Endothelial cell of umbilical vein (primary cell): ENCODE data around the gene TRAF3. TPM values are rescaled to one million over a fixed set of nuclear protein-coding genes. Genes with fewer than 3 reads are reported as not detected.

Source experiments
- BruUV-seq: library from RNA; stranded (reverse); fragments of 400-500 nt; replicated peaks from 2 replicates; lab custom pipeline; 2021; lab: Mats Ljungman, UMichigan
- CTCF ChIA-PET: fragments of 300-600, 350-600 bp; sonication (Branson Sonifier 250); formaldehyde crosslinking; loops from one replicate; lab custom pipeline; 2021; ENCODE audit warnings: antibody characterized with exemption, inconsistent platforms; lab: Charles Lee
- POLR2A ChIA-PET: fragments of 300-600, 350-600 bp; sonication (Branson Sonifier 250); formaldehyde crosslinking; loops from one replicate; lab custom pipeline; 2021; ENCODE audit warnings: antibody characterized with exemption, inconsistent platforms; lab: Charles Lee
- DNase-seq: peaks from one replicate; pipeline ENCODE4 v3.0.0-alpha.2; 2011; ENCODE audit warnings: low read depth, low spot score
- FAIRE-seq: peaks from 2 replicates; lab custom pipeline; 2011; peaks lifted over from hg19 to GRCh38; lab: Jason Lieb, UNC
- H2AFZ ChIP-seq: 2 replicates; pipeline ENCODE4 v1.6.0; 2012; ENCODE audit warnings: low read depth, low read length, control low read depth, inconsistent platforms
- H3K27ac ChIP-seq: 2 replicates; pipeline ENCODE4 v1.5.1; 2011; ENCODE audit warnings: low read depth, mild to moderate bottlenecking, control low read depth, low read length, moderate library complexity; ENCODE audit not compliant: insufficient read depth
- H3K27me3 ChIP-seq, 2 experiments: 2 replicates each; pipeline versions ENCODE4 v1.6.0 to v1.6.1; 2011; ENCODE audit warnings: low read length in 2 of 2, mixed read lengths in 1 of 2; ENCODE audit not compliant: control insufficient read depth in 2 of 2, insufficient read depth in 2 of 2
- H3K36me3 ChIP-seq, 2 experiments: 2 replicates in 1 of 2; 3 replicates in 1 of 2; pipeline ENCODE4 v1.5.1; 2011; ENCODE audit warnings: low read length in 2 of 2, mild to moderate bottlenecking in 1 of 2, moderate library complexity in 1 of 2; ENCODE audit not compliant: control insufficient read depth in 2 of 2, insufficient read depth in 2 of 2; ENCODE audit errors: extremely low read depth in 1 of 2
- H3K4me1 ChIP-seq: 3 replicates; pipeline ENCODE4 v1.5.1; 2011; ENCODE audit warnings: mild to moderate bottlenecking, low read length; ENCODE audit not compliant: control insufficient read depth, insufficient read depth; ENCODE audit errors: extremely low read depth
- H3K4me2 ChIP-seq: 2 replicates; pipeline ENCODE4 v1.6.1; 2011; ENCODE audit warnings: low read length, control low read depth, mixed read lengths; ENCODE audit not compliant: insufficient read depth
- H3K4me3 ChIP-seq, 3 experiments: fragments of 200-600 bp in 1 of 3; sonication (generic), shearing (Covaris generic) in 1 of 3; replicated peaks in 1 of 3; 2 replicates each; pipeline ENCODE4 v1.5.1; 2011 to 2016; ENCODE audit warnings: control low read depth in 3 of 3, low read length in 3 of 3, mild to moderate bottlenecking in 2 of 3, inconsistent platforms in 1 of 3, low read depth in 1 of 3, moderate library complexity in 1 of 3; ENCODE audit not compliant: insufficient read depth in 1 of 3
- H3K79me2 ChIP-seq: 2 replicates; pipeline ENCODE4 v1.6.0; 2012; ENCODE audit warnings: low read length, inconsistent platforms; ENCODE audit not compliant: control insufficient read depth, insufficient read depth
- H3K9ac ChIP-seq: replicated peaks from 2 replicates; pipeline ENCODE3; 2011; ENCODE audit warnings: low read length, control low read depth; ENCODE audit not compliant: insufficient read depth; ENCODE audit errors: extremely low read depth
- H3K9me1 ChIP-seq: replicated peaks from 3 replicates; pipeline ENCODE4 v1.6.0; 2011; ENCODE audit warnings: mild to moderate bottlenecking, low read length; ENCODE audit not compliant: control insufficient read depth, insufficient read depth; ENCODE audit errors: extremely low read depth
- H3K9me3 ChIP-seq: replicated peaks from 2 replicates; pipeline ENCODE4 v1.5.1; 2012; ENCODE audit warnings: low read length, inconsistent platforms; ENCODE audit not compliant: control insufficient read depth, insufficient read depth
- H4K20me1 ChIP-seq: replicated peaks from 2 replicates; pipeline ENCODE3; 2011; ENCODE audit warnings: mild to moderate bottlenecking, low read length; ENCODE audit not compliant: control insufficient read depth, insufficient read depth; ENCODE audit errors: extremely low read depth
- EZH2 ChIP-seq: IDR thresholded peaks from 2 replicates; pipeline ENCODE4 v1.6.1; 2012; ENCODE audit warnings: borderline replicate concordance, low read depth, mild to moderate bottlenecking, moderate library complexity, low read length, inconsistent platforms; ENCODE audit not compliant: severe bottlenecking
- FOS ChIP-seq: IDR thresholded peaks from 2 replicates; pipeline ENCODE4 v1.6.1; 2011; ENCODE audit warnings: mild to moderate bottlenecking, low read length, moderate library complexity, borderline replicate concordance; ENCODE audit not compliant: insufficient read depth
- GATA2 ChIP-seq: IDR thresholded peaks from 2 replicates; pipeline ENCODE4 v1.7.0; 2011; ENCODE audit warnings: low read depth, mild to moderate bottlenecking, moderate library complexity, mixed read lengths, low read length; ENCODE audit not compliant: insufficient read length, insufficient read depth
- JUN ChIP-seq: IDR thresholded peaks from 2 replicates; pipeline ENCODE4 v1.6.1; 2011; ENCODE audit warnings: borderline replicate concordance, low read depth; ENCODE audit not compliant: insufficient read length, insufficient read depth
- MYC ChIP-seq: IDR thresholded peaks from one replicate; pipeline ENCODE4 v1.6.1; 2011; ENCODE audit warnings: mild to moderate bottlenecking, low read depth, low read length
- POLR2A ChIP-seq: IDR thresholded peaks from 2 replicates; pipeline ENCODE4 v1.6.1; 2012; ENCODE audit warnings: low read depth, mild to moderate bottlenecking, control low read depth, low read length
- POLR2AphosphoS5 ChIP-seq: IDR thresholded peaks from 2 replicates; pipeline ENCODE4 v1.6.1; 2012; ENCODE audit warnings: low read depth, mild to moderate bottlenecking, control low read depth, low read length, moderate library complexity; ENCODE audit not compliant: insufficient read depth
- dilution Hi-C: fragments of 300-500 bp; cut with MboI; formaldehyde crosslinking; loops from one replicate; pipeline ENCODE4 v1.15.0; 2019; ENCODE audit warnings: low sequenced_read_pairs; ENCODE audit not compliant: extremely low pct_ligation_motif_present
- intact Hi-C: fragments of 100-400 bp; cut with micrococcal nuclease; formaldehyde crosslinking; loops from one replicate; pipeline ENCODE4 v1.10.0; 2022
- polyA plus RNA-seq, 4 experiments: library from polyadenylated mRNA; depleted of rRNA in 3 of 4; stranded (reverse) in 3 of 4; unstranded in 1 of 4; fragments of >200 nt; gene quantifications; 2 replicates each; pipeline versions ENCODE4 v1.2.1 to v1.2.3, GENCODE V29; 2011 to 2012; ENCODE audit warnings: missing spikeins in 1 of 4
- total RNA-seq: library from RNA; stranded (reverse); gene quantifications from 2 replicates; pipeline ENCODE4 v1.2.3, GENCODE V29; 2021
- TF ChIP-seq, protein P1 (sequence below), 2 donors: IDR thresholded peaks; 1 replicate in 1 of 2; 2 replicates in 1 of 2; pipeline ENCODE4 v1.5.1; 2011; ENCODE audit warnings: low read length in 2 of 2, mild to moderate bottlenecking in 2 of 2, moderate library complexity in 2 of 2, control low read depth in 1 of 2, inconsistent platforms in 1 of 2, low read depth in 1 of 2; ENCODE audit not compliant: insufficient read depth in 1 of 2; ENCODE audit errors: extremely low read depth in 1 of 2
- TF ChIP-seq, protein P2 (sequence below): IDR thresholded peaks from 2 replicates; pipeline ENCODE4 v1.6.1; 2011; ENCODE audit not compliant: insufficient read depth, insufficient read length

Gene TRAF3
- total and polyA plus RNA-seq, 2 donors (not counting 3 experiments of a cell fraction or from before 2014, with no cell fraction given) = 14.4 to 27.6 TPM

DNA sequence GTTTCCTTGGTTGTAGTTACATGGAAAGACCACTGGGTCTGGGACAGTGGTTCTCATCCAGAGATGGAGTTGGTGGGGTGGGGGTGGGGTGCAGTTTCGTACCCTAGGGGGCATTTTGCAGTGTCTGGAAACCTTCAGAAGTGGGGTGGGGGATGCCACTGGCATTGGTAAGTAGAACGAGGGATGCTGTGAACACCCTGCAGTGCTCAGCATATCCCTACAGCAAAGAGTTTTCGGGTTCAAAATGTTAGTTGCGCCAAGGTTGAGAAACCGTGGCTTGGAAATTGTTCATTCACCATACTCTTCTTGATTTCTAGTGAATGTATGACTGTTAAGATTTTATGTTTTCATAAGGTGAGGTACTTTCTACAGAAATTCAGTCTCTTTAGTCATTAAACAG, 28.7 kb downstream of the TRAF3 start:
- Histone ChIP-seq H3K79me2 (peaks cover 27% of the 10 kb centered on the region), H3K4me3 (no peak overlapping the region), H3K36me3 (no peaks in the 10 kb centered on the region), H3K27ac (no peak overlapping the region), H3K4me2 (no peak overlapping the region), H4K20me1 (no peaks in the 10 kb centered on the region), H3K9me1 (no peaks in the 10 kb centered on the region), H3K4me1 (no peaks in the 10 kb centered on the region), H3K9me3 (no peaks in the 10 kb centered on the region), H3K27me3 (no peaks in the 10 kb centered on the region), H3K9ac (no peak overlapping the region), H2AFZ (no peak overlapping the region)
- DNase-seq = no peak
- TF ChIP-seq POLR2A = no peak
- TF ChIP-seq FOS = no peak
- TF ChIP-seq, protein P1, sequence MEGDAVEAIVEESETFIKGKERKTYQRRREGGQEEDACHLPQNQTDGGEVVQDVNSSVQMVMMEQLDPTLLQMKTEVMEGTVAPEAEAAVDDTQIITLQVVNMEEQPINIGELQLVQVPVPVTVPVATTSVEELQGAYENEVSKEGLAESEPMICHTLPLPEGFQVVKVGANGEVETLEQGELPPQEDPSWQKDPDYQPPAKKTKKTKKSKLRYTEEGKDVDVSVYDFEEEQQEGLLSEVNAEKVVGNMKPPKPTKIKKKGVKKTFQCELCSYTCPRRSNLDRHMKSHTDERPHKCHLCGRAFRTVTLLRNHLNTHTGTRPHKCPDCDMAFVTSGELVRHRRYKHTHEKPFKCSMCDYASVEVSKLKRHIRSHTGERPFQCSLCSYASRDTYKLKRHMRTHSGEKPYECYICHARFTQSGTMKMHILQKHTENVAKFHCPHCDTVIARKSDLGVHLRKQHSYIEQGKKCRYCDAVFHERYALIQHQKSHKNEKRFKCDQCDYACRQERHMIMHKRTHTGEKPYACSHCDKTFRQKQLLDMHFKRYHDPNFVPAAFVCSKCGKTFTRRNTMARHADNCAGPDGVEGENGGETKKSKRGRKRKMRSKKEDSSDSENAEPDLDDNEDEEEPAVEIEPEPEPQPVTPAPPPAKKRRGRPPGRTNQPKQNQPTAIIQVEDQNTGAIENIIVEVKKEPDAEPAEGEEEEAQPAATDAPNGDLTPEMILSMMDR (IDR thresholded peaks at IDR 0.05; ENCODE audit: extremely low read depth in 1 of 2, insufficient read depth in 1 of 2, low read depth in 1 of 2, low read length in 2 of 2) = no peak
- TF ChIP-seq EZH2 = no peak
- no peak for TF ChIP-seq GATA2
- TF ChIP-seq, protein P2, sequence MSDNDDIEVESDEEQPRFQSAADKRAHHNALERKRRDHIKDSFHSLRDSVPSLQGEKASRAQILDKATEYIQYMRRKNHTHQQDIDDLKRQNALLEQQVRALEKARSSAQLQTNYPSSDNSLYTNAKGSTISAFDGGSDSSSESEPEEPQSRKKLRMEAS = no peak
- TF ChIP-seq MYC = no peak
- no peak for TF ChIP-seq POLR2AphosphoS5
- no peak for TF ChIP-seq JUN
- POLR2A ChIA-PET = no interaction called here
- no TSS peak for BruUV-seq
- CTCF ChIA-PET = no interaction called here
- FAIRE-seq = no peak
- dilution Hi-C loops = no loop called here
- intact Hi-C loops = no loop called here
